Naive thymus-derived CD4-positive, alpha-beta T cell (primary cell): Measurements from ENCODE around the gene F12. TPM values are rescaled to one million over a fixed set of nuclear protein-coding genes. Genes with fewer than 3 reads are reported as not detected.
A peak's percentile ranks its signal among the peaks of the same experiment; 100 is the strongest.

Source experiments
- ATAC-seq: fragments of 150-1000 bp; cut with Tn5 transposase; 2 replicates; pipeline ENCODE4 v1.10.0; 2021; ENCODE audit warnings: mild to moderate bottlenecking, moderate library complexity
- CTCF ChIA-PET: fragments of 350-600 bp; sonication (Branson Sonifier 250); formaldehyde crosslinking; loops from one replicate; lab custom pipeline; 2021; ENCODE audit warnings: antibody characterized with exemption; lab: Charles Lee
- POLR2A ChIA-PET: fragments of 350-600 bp; sonication (Branson Sonifier 250); formaldehyde crosslinking; loops from one replicate; lab custom pipeline; 2021; ENCODE audit warnings: antibody characterized with exemption, inconsistent platforms; lab: Charles Lee
- DNase-seq, 9 donors: peaks; one replicate each; pipeline versions ENCODE4 v3.0.0 to v3.0.0-alpha.2; 2020 to 2022; ENCODE audit warnings: mixed read lengths in 1 of 9
- H3K27ac ChIP-seq: one replicate; pipeline ENCODE4 v1.7.0; 2013; ENCODE audit warnings: mild to moderate bottlenecking, low read depth, low read length, moderate library complexity
- H3K27me3 ChIP-seq, 2 donors: one replicate each; pipeline ENCODE4 v1.7.0; 2013; ENCODE audit warnings: low read length in 2 of 2, mild to moderate bottlenecking in 2 of 2, moderate library complexity in 2 of 2; ENCODE audit not compliant: control insufficient read depth in 2 of 2, insufficient read depth in 2 of 2
- H3K36me3 ChIP-seq, 3 experiments: 1 replicate in 2 of 3; 2 replicates in 1 of 3; pipeline ENCODE4 v1.7.0; 2013; ENCODE audit warnings: low read length in 3 of 3, mild to moderate bottlenecking in 3 of 3, moderate library complexity in 1 of 3; ENCODE audit not compliant: insufficient read depth in 3 of 3, control insufficient read depth in 2 of 3
- H3K4me1 ChIP-seq, 2 donors: one replicate each; pipeline ENCODE4 v1.7.0; 2013; ENCODE audit warnings: low read length in 2 of 2, mild to moderate bottlenecking in 2 of 2, moderate library complexity in 1 of 2; ENCODE audit not compliant: control insufficient read depth in 2 of 2, insufficient read depth in 2 of 2
- H3K4me3 ChIP-seq: 2 replicates; pipeline ENCODE4 v1.7.0; 2013; ENCODE audit warnings: mild to moderate bottlenecking, low read length
- H3K9me3 ChIP-seq, 3 experiments: 1 replicate in 2 of 3; 2 replicates in 1 of 3; pipeline ENCODE4 v1.7.0; 2013; ENCODE audit warnings: low read length in 3 of 3; ENCODE audit not compliant: control insufficient read depth in 2 of 3
- H3K27ac Mint-ChIP-seq, 9 donors: one replicate each; pipeline ENCODE4 v1.8.0; 2020 to 2022; ENCODE audit warnings: mixed read lengths in 9 of 9, mild to moderate bottlenecking in 8 of 9, moderate library complexity in 5 of 9, inconsistent platforms in 2 of 9
- H3K27me3 Mint-ChIP-seq, 5 donors: one replicate each; pipeline ENCODE4 v1.8.0; 2021 to 2022; ENCODE audit warnings: mixed read lengths in 5 of 5, mild to moderate bottlenecking in 1 of 5
- H3K36me3 Mint-ChIP-seq, 5 donors: one replicate each; pipeline ENCODE4 v1.8.0; 2020 to 2022; ENCODE audit warnings: mixed read lengths in 5 of 5, mild to moderate bottlenecking in 3 of 5, inconsistent platforms in 1 of 5
- H3K4me1 Mint-ChIP-seq, 7 donors: one replicate each; pipeline ENCODE4 v1.8.0; 2020 to 2022; ENCODE audit warnings: mixed read lengths in 7 of 7, mild to moderate bottlenecking in 3 of 7, inconsistent platforms in 1 of 7
- H3K4me3 Mint-ChIP-seq, 10 donors: one replicate each; pipeline ENCODE4 v1.8.0; 2020 to 2022; ENCODE audit warnings: mild to moderate bottlenecking in 10 of 10, mixed read lengths in 10 of 10, moderate library complexity in 6 of 10, inconsistent platforms in 2 of 10
- H3K9me3 Mint-ChIP-seq, 11 donors: one replicate each; pipeline ENCODE4 v1.8.0; 2020 to 2022; ENCODE audit warnings: mixed read lengths in 11 of 11, mild to moderate bottlenecking in 4 of 11, inconsistent platforms in 1 of 11, moderate library complexity in 1 of 11
- intact Hi-C, 2 donors: fragments of 100-400 bp; cut with micrococcal nuclease; formaldehyde crosslinking; loops; one replicate each; pipeline ENCODE4 v1.15.1; 2023
- polyA plus RNA-seq, 2 donors: library from polyadenylated mRNA; unstranded; fragments of 300-500 nt; fragmentation: Illumina TruSeq; gene quantifications; one replicate each; pipeline ENCODE4 v1.2.3, GENCODE V29; 2021
- total RNA-seq, 6 experiments: library from RNA in 5 of 6; stranded (reverse) in 5 of 6; gene quantifications; 1 replicate in 5 of 6; 2 replicates in 1 of 6; pipeline ENCODE4 v1.2.3 and lab custom pipeline; 2021 to 2026

F12 gene
- total and polyA plus RNA-seq, 7 experiments from 2014 or later = 0.16 to 2.1 (median 0.49) TPM; not detected in 3

DNA sequence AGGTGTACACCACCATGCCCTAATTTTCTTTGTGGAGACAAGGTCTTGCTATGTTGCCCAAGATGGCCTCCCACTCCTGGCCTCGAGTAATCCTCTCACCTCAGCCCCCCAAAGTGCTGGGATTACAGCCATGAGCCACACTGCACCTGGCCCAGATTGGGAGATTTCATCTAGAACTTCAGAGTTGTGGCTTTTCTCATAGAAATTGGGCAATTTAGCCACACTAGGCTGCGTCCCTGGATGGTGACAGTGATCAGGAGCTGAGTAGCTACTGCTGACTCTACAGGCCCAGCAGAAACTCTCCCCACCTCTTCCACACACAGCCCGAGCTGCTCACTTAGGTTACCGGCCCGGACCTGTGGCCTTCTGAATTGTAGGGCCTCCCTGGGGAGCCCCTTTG, 16.6 kb downstream of the F12 start:
- Histone ChIP-seq H3K9me3 (no peaks in the 10 kb centered on the region), H3K4me1 (peaks cover 27 to 31% of the 10 kb centered on the region in 2 donors), H3K27ac (no peak overlapping the region), H3K27me3 (no peaks in the 10 kb centered on the region), H3K36me3 (no peaks in the 10 kb centered on the region), H3K4me3 (no peak overlapping the region)
- intact Hi-C loops = loop anchor here in 1 of 2 donors (5.0 kb wide), 1 partner anchor 280 kb away; no protein-coding TSS in a partner anchor
- no peak for ATAC-seq
- Mint-ChIP-seq H3K36me3 (no peaks in the 10 kb centered on the region), H3K4me3 (peak overlapping the region in 2 of 10 donors; percentile 12 to 22), H3K9me3 (peaks cover 0 to 4% (median 0%) of the 10 kb centered on the region in 11 donors), H3K27me3 (peaks cover 0 to 6% (median 0%) of the 10 kb centered on the region in 5 donors), H3K4me1 (peaks cover 30 to 39% (median 34%) of the 10 kb centered on the region in 7 donors), H3K27ac (peak overlapping the region in 2 of 9 donors; percentile 41 to 60)
- ChIA-PET CTCF (interaction anchor here (1.0 to 7.5 kb wide), 3 partner anchors 10 to 63 kb away, joined by 7 to 149 read pairs (median 116); partner anchors contain the start of gene PFN3), POLR2A (interaction anchor here (0.7 to 5.1 kb wide), 3 partner anchors 10 to 275 kb away, joined by 3 to 48 read pairs (median 46); partner anchors contain the start of gene PFN3)
- no peak for DNase-seq

DNA sequence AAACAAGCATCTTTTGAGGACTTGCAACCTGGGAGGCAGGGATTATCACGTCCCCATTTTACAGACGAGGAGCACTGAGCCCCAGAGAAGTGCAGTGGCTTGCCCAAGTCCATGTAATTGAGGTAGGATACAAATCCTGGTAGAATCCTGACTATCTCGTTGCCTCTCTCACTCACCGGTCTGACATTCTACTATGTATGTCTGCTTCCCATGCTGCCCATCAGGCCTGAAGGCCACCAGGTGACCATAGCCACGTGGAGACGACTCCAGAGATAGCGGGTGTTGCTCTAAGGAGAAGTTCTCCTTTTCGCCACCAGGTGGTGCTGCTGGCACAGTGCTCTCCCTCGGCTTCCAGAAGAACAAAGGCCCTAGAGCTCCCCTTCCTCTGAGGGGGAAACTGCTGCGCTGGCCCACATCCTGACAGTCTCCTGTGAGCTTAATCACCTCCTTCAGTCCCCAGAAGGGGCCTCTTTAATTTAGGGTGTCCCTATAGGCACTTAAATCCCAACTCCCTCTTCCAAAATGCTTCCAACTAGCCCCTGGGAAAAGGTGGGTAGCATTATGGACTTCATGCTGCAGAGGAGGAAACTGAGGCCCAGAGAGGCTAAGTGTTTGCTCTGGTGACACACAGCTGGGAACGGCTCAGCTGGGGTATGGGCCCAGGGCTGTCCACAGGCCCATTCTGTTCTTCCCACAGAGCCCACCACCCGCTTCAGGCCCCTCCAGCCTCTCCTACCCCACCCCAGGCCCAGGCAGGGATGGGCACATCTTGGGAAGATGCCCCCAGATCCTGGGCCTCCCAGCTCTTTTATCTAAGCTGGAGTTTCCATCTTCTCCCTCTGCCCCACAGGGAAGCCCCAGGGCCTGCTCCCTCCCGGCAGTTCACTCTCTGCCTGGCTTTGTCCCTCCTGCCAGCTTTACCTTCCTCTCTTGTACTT, 18.7 kb downstream of the F12 start:
- H3K27me3 ChIP-seq = no peaks in the 10 kb centered on the region
- POLR2A ChIA-PET = interaction anchor here (0.6 to 5.1 kb wide), 17 partner anchors 12 to 126 kb away, joined by 3 to 48 read pairs (median 6); partner anchors contain the start of genes GRK6, PDLIM7, PFN3 and PRR7
- CTCF ChIA-PET = interaction anchor here (0.5 to 7.5 kb wide), 34 partner anchors 8 to 668 kb away, joined by 3 to 149 read pairs (median 4); partner anchors contain the start of genes F12, LMAN2, PDLIM7 and PFN3
- no peaks in the 10 kb centered on the region for H3K36me3 ChIP-seq
- H3K27ac ChIP-seq = peak overlapping the region; percentile 63
- Mint-ChIP-seq H3K9me3 (peaks cover 0 to 4% (median 0%) of the 10 kb centered on the region in 11 donors), H3K36me3 (no peaks in the 10 kb centered on the region), H3K27ac (peak overlapping the region in 8 of 9 donors; percentile 65 to 86 (median 78)), H3K4me3 (peak overlapping the region in 9 of 10 donors; percentile 29 to 68 (median 53)), H3K4me1 (peaks cover 30 to 39% (median 34%) of the 10 kb centered on the region in 7 donors), H3K27me3 (peaks cover 0 to 6% (median 0%) of the 10 kb centered on the region in 5 donors)
- peak; percentile 76 to 91 (median 88) for DNase-seq
- H3K4me1 ChIP-seq = peaks cover 31 to 33% of the 10 kb centered on the region in 2 donors
- H3K4me3 ChIP-seq = no peak overlapping the region
- ATAC-seq = peak; percentile 89
- intact Hi-C loops = loop anchor here (1.0 to 5.0 kb wide), 11 partner anchors 12 to 278 kb away; partner anchors contain the start of genes GRK6 (in 1 of the 2), PDLIM7 (in 1 of the 2) and RGS14 (in 1 of the 2)
- H3K9me3 ChIP-seq = no peaks in the 10 kb centered on the region

DNA sequence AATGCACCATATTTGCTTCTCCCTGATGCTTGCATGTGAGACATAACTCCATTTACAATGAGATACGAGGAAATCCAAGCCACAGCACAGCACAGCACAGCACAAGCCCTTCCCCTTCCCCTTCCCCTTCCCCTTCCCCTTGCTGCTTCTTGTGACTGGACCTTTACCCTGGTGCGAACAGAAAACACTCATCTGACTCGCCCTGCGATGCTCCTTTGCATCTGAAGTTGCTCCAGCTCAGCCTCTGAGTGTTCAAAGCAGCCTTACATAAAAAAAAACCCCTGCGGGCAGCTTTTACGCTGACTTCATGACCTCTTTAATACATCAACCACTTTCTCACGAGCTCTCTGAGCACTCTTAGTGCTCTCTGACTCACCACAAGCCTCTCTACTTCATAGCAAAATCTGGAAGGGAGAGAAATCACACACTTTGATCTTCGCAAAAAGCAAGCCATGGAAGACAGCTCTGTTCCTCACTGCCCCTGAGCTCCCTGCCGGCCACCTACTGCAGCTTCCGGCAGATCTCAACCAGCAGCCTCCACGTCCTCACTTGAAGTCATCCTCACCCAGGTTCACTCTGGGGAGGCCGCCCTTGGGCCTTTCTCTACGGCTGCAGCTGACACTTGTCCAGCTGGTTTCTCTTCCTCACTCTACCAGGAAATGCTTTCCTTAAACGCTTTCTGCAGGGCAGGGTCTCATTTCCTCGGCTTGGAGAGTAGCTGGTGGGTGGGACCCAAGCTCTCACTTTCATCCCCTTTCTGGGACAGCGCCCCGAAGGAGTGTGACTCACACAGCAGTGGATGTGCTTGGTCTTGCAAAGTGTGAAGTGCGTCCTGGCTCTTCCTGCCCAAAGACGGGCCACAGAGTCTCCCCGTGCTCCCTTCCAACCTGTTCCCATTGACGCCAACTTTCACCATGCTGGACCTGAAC, 19.9 kb downstream of the F12 start:
- H3K4me3 Mint-ChIP-seq = peak overlapping the region in 8 of 10 donors; percentile 43 to 68 (median 62)
- Histone ChIP-seq H3K36me3 (no peaks in the 10 kb centered on the region), H3K27me3 (no peaks in the 10 kb centered on the region), H3K4me3 (no peak overlapping the region), H3K4me1 (peaks cover 31 to 33% of the 10 kb centered on the region in 2 donors), H3K9me3 (no peaks in the 10 kb centered on the region), H3K27ac (peak overlapping the region; percentile 63)
- DNase-seq (peak in 7 of 9 donors; percentile 24 to 58 (median 41)), ATAC-seq (peak; percentile 82)
- peaks cover 0 to 2% (median 0%) of the 10 kb centered on the region in 11 donors for H3K9me3 Mint-ChIP-seq
- H3K4me1 Mint-ChIP-seq = peaks cover 33 to 44% (median 36%) of the 10 kb centered on the region in 7 donors
- ChIA-PET POLR2A (interaction anchor here (0.8 to 5.1 kb wide), 17 partner anchors 9 to 112 kb away, joined by 3 to 48 read pairs (median 7); partner anchors contain the start of genes GRK6, PDLIM7, PFN3 and PRR7), CTCF (interaction anchor here (0.6 to 7.5 kb wide), 17 partner anchors 12 to 676 kb away, joined by 3 to 149 read pairs (median 9); partner anchors contain the start of genes F12, LMAN2, PDLIM7 and PFN3)
- H3K36me3 Mint-ChIP-seq = no peaks in the 10 kb centered on the region
- intact Hi-C loops = loop anchor here (1.0 to 5.0 kb wide), 12 partner anchors 13 to 277 kb away; partner anchors contain the start of genes GRK6 (in 1 of the 2), PDLIM7 (in 1 of the 2) and RGS14 (in 1 of the 2)
- H3K27me3 Mint-ChIP-seq = peaks cover 0 to 5% (median 0%) of the 10 kb centered on the region in 5 donors
- peak overlapping the region; percentile 51 to 85 (median 80) for H3K27ac Mint-ChIP-seq

- Mint-ChIP-seq H3K27me3 (peaks cover 0 to 4% (median 0%) of the 10 kb centered on the region in 5 donors), H3K9me3 (peaks cover 0 to 2% (median 0%) of the 10 kb centered on the region in 11 donors), H3K4me1 (peaks cover 34 to 49% (median 41%) of the 10 kb centered on the region in 7 donors), H3K27ac (peak overlapping the region in 6 of 9 donors; percentile 51 to 85 (median 77)), H3K4me3 (peak overlapping the region in 7 of 10 donors; percentile 34 to 68 (median 64)), H3K36me3 (no peaks in the 10 kb centered on the region)
- Histone ChIP-seq H3K27me3 (no peaks in the 10 kb centered on the region), H3K27ac (no peak overlapping the region), H3K9me3 (no peaks in the 10 kb centered on the region), H3K4me3 (no peak overlapping the region), H3K36me3 (no peaks in the 10 kb centered on the region), H3K4me1 (peaks cover 31 to 33% of the 10 kb centered on the region in 2 donors)
- CTCF ChIA-PET = interaction anchor here (0.6 to 7.5 kb wide), 10 partner anchors 11 to 112 kb away, joined by 4 to 149 read pairs (median 22); partner anchors contain the start of genes PDLIM7, PFN3, PRR7 and RGS14
- no peak for ATAC-seq
- DNase-seq = no peak
- POLR2A ChIA-PET = interaction anchor here (1.0 to 5.1 kb wide), 8 partner anchors 8 to 66 kb away, joined by 5 to 48 read pairs (median 13); partner anchors contain the start of genes GRK6, PFN3, PRR7 and RGS14
- intact Hi-C loops = loop anchor here in 1 of 2 donors (2.0 kb wide), 1 partner anchor 16 kb away; no protein-coding TSS in a partner anchor
Measured at GRCh38 chr5:177388521-177389052, 20.8 kb downstream of the F12 start.

- no peak overlapping the region for H3K27ac ChIP-seq
- Mint-ChIP-seq H3K27me3 (peaks cover 0 to 4% (median 0%) of the 10 kb centered on the region in 5 donors), H3K9me3 (peaks cover 0 to 2% (median 0%) of the 10 kb centered on the region in 11 donors), H3K4me1 (peaks cover 33 to 60% (median 48%) of the 10 kb centered on the region in 7 donors), H3K27ac (peak overlapping the region in 1 of 9 donors; percentile 14), H3K36me3 (no peaks in the 10 kb centered on the region), H3K4me3 (no peak overlapping the region)
- no peak overlapping the region for H3K4me3 ChIP-seq
- peaks cover 33 to 39% of the 10 kb centered on the region in 2 donors for H3K4me1 ChIP-seq
- ChIA-PET CTCF (interaction anchor here (0.5 to 7.5 kb wide), 4 partner anchors 10 to 68 kb away, joined by 3 to 149 read pairs (median 12); no protein-coding TSS in a partner anchor), POLR2A (interaction anchor here (0.6 to 7.3 kb wide), 4 partner anchors 14 to 765 kb away, joined by 3 to 52 read pairs (median 6); no protein-coding TSS in a partner anchor)
- H3K36me3 ChIP-seq = no peaks in the 10 kb centered on the region
- intact Hi-C loops = no loop called here
- DNase-seq (no peak), ATAC-seq (no peak)
- H3K9me3 ChIP-seq = no peaks in the 10 kb centered on the region
- H3K27me3 ChIP-seq = no peaks in the 10 kb centered on the region
Measured at GRCh38 chr5:177387405-177387804, 22.0 kb downstream of the F12 start.
